HG02973 (cell line): ENCODE data around the gene KLC1.

ENCODE experiments used
- ATAC-seq: cut with Tn5 transposase; IDR thresholded peaks from one replicate; pipeline ENCODE4 v1.9.1; 2021; ENCODE audit warnings: moderate library complexity; ENCODE audit not compliant: unreplicated experiment

Gene KLC1

DNA sequence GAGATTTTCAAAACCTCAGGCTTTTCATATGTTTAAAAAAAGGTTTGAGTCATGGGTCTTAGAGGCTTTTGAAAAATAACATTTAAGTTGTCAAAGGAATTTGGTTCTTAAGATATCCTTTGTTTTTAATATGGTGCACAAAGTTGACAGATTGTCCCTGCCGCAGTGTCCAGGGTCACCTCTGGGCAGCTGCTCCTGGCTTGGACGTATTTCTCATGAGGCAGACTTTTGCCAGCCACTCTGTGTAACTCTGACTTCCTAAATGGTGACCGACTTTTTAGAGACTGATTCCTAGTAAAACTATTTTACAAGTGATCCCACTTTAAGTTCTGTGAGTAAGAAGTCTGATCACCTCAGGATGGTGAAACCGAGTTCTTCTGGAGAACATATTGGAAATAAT is 58.7 kb downstream of the KLC1 start:
- ATAC-seq = no peak

- no peak for ATAC-seq
These were observed 59.4 kb downstream of the KLC1 start for GRCh38 chr14:103688441-103688840.

- no peak for ATAC-seq
These were observed 60.2 kb downstream of the KLC1 start for GRCh38 chr14:103688906-103689902.

DNA sequence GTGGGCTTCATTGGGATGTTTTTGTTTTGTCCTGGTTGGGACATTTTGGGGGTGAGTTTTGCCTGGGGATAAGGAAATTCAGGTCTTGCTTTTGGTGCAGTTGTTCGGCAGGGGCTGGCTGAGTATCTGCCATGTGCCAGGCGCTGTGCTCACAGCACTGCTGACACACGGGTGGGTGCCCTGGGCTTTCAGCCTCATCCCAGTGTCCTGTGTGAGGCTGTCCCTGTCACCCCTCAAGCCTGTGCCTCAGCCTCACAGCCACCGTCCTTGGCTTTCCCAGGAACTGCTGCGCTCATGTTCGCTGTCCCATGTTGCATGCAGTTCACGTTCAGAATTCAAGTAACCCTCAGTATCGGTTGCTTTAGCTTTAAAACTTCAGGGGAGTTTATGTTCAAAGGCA is 61.3 kb downstream of the KLC1 start:
- no peak for ATAC-seq

DNA sequence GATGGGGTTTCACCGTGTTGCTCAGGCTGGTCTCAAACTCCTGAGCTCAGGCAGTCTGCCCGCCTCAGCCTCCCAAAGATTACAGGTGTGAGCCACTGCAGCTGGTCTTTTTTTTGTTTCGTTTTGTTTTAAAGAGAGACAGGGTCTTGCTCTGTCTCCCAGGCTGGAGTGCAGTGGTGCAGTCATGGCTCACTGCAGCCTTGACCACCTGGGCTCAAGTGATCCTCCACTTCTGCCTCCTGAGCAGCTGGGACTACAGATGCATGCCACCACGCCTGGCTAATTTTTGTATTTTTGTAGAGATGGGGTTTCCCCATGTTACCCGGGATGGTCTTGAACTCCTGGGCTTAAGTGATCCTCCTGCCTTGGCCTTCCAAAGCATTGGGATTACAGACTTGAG is 62.6 kb downstream of the KLC1 start:
- ATAC-seq = peak; percentile 57

- peak; percentile 12 for ATAC-seq
These were observed 63.1 kb downstream of the KLC1 start for GRCh38 chr14:103692159-103692558.

GRCh38 chr14:103692871-103693270 is 63.9 kb downstream of the KLC1 start:
- no peak for ATAC-seq

GRCh38 chr14:103693515-103693914 is 64.5 kb downstream of the KLC1 start:
- ATAC-seq = no peak

DNA sequence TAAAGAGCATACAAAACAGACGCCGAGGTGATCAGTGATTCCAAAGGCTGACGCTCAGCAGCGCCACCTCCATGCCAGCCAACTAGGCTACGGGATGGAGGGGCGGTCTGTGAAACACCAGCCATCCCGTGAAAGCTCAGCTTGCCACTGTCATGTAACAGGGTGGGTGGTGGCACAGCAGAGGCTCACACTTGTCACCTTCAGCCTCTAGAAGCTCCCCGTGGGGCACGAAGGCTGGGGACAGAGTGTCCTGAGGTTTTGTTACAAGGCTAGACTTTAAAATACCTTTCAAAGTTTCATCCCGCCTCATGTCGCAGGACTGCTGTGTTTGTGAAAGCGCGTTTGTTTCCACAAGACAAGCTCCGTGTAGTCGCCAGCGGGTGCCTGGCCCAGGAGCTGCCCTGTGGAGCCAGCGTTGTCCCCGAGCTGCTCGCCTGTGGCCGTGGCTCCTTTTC is 65.6 kb downstream of the KLC1 start:
- ATAC-seq = no peak

- ATAC-seq = no peak
These were observed 66.5 kb downstream of the KLC1 start for GRCh38 chr14:103695296-103696069.

- no peak for ATAC-seq
These were observed 67.0 kb downstream of the KLC1 start for GRCh38 chr14:103696070-103696402.

DNA sequence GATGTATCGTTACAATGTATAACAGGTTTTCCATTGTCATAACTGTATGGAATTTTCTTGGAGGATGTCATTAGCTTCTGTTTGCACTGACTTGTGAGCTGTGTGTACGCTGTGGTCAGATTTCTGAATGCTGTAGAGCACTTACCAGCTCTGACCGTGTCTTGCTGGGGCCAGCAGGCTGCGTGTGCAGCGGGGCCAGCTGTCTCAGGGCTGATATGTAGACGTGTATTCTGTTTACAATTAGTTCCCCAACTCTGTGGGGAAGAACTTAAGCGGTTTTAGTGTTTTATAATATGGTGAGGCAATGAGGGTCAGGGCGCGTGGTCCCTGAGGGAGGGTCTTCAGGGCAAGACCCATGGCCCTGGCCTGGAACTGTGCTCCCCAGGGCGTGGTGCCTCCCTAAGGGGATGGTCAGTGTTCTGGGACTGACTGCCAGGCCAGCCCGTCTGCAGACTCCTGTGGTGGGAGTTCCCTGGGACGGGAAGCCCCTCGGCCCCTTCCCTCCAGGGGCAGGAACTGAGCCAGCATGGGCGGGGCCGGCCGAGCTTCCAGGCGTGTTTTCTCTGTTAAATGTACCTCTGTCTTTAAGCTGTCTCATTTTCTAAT is 67.6 kb downstream of the KLC1 start:
- no peak for ATAC-seq

DNA sequence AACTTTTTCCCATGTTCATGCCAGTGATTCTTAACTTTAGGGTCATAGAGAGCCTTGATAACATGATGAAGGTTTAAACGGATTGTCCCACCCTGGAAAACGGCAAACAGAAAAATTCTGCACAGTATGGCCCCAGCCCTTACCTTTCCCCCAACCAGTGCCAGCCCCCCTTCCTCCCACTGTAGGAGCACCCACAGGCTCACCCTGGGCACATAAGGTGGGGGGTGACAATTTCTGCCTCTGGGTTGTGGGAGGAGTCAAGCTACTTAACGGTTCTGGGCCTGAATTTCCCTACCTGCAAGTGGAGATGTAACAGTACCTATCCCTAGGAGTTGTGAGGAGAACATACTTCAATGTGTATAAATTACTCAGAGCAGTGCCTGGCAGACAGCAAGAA is 68.2 kb downstream of the KLC1 start:
- ATAC-seq = no peak

DNA sequence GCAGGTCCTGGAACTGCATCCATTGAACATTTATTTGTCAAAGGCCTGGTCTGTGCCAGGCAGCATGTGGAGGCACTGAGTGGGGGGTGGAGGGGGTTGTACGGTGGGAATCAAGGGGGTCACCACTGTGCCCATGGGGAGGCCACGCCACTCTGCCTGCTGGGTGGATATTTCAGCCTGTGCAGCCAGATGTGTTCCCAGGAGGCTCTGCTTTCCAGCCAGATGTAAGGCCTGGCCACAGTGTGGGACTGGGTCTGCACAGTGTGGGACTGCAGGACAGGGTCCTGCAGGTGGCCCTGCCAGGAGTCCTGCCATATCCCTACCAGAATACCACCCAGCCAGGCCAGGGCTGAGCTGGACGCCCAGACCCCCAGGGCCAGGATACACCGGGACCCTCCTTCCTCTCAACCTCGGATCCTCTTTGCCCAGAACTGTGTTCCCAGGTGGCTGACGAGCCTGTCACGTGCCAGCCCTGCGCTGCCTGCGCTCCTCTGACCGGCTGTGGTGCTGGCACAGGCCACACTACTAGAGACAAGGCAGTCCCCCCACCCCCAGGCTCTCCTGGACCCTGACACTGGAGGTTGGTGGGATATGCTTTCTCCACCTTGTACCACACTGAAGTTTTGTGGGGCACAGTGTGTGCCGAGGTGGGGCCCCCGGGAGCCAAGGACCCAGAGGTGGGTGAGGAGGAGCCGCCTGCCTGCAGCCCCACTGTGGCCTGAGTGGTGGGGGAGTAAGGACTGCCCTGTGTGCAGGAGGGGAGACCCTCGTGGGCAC is 68.8 kb downstream of the KLC1 start:
- no peak for ATAC-seq

- ATAC-seq = no peak
These were observed 69.6 kb downstream of the KLC1 start for GRCh38 chr14:103698380-103699260.

DNA sequence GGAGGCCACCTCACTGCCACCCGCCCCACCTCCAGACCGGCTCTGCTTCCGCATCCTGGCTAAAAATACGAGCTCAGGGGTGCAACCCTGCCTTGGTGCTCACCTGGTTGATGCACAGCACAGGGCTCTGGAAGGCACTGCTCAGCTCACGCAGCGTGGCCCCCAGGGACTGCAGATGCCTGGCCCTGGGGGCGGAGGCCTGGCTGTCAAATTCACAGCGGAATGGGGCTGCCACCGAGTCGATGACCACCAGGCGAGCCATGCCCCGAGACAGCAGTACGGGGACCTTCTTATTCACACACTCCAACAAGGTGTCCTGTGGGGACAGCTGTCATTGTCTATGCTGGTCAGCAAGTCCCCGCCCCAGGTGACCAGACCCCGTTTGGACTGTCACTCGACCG is 70.2 kb downstream of the KLC1 start:
- no peak for ATAC-seq

- no peak for ATAC-seq
These were observed 71.1 kb downstream of the KLC1 start for GRCh38 chr14:103699901-103700752.

- no peak for ATAC-seq
These were observed 71.9 kb downstream of the KLC1 start for GRCh38 chr14:103700753-103701490.
